Esophagus muscularis mucosa (tissue), 4 donors: Measurements from ENCODE around the gene CHAF1A. TPM values are rescaled to one million over a fixed set of nuclear protein-coding genes. Genes with fewer than 3 reads are reported as not detected.
A peak's percentile ranks its signal among the peaks of the same experiment; 100 is the strongest.

ENCODE experiments used
- DNase-seq: peaks from one replicate; pipeline ENCODE4 v3.0.0-alpha.2; 2017; ENCODE audit errors: extremely low spot score
- H3K27ac ChIP-seq, 4 donors: fragments of 200-600 bp; sonication (generic); replicated peaks in 1 of 4; 1 replicate in 3 of 4; 2 replicates in 1 of 4; pipeline ENCODE4 v1.5.1; 2016 to 2019; ENCODE audit warnings: mild to moderate bottlenecking in 1 of 4
- H3K27me3 ChIP-seq, 4 donors: fragments of 200-600 bp; sonication (generic); one replicate each; pipeline versions ENCODE4 v1.5.1 to v1.6.0; 2016 to 2019
- H3K36me3 ChIP-seq, 4 donors: fragments of 200-600 bp; sonication (generic); one replicate each; pipeline ENCODE4 v1.5.1; 2016 to 2019
- H3K4me1 ChIP-seq, 4 donors: fragments of 200-600 bp; sonication (generic); one replicate each; pipeline ENCODE4 v1.5.1; 2016 to 2019
- H3K4me3 ChIP-seq, 4 donors: fragments of 200-600 bp; sonication (generic); 1 replicate in 2 of 4; 2 replicates in 2 of 4; pipeline ENCODE4 v1.5.1; 2016 to 2019; ENCODE audit warnings: mild to moderate bottlenecking in 4 of 4, moderate library complexity in 1 of 4
- H3K9me3 ChIP-seq, 4 donors: fragments of 200-600 bp; sonication (generic); 1 replicate in 3 of 4; 2 replicates in 1 of 4; pipeline ENCODE4 v1.5.1; 2016 to 2019
- CTCF ChIP-seq, 3 experiments: fragments of 200-600 bp in 2 of 3; fragments of 450-650 bp in 1 of 3; sonication (generic) in 2 of 3; IDR thresholded peaks; one replicate each; pipeline ENCODE4 v1.5.1; 2017 to 2019; ENCODE audit warnings: antibody characterized with exemption in 3 of 3, mild to moderate bottlenecking in 2 of 3, moderate library complexity in 1 of 3
- EP300 ChIP-seq: sonication (generic); formaldehyde crosslinking; IDR thresholded peaks from one replicate; pipeline ENCODE4 v1.6.1; 2017; ENCODE audit warnings: antibody characterized with exemption
- POLR2A ChIP-seq: fragments of 450-650 bp; IDR thresholded peaks from one replicate; pipeline ENCODE4 v1.6.1; 2017; ENCODE audit warnings: antibody characterized with exemption, moderate library complexity, mild to moderate bottlenecking, low read depth
- POLR2AphosphoS5 ChIP-seq, 2 donors: sonication (generic); formaldehyde crosslinking; IDR thresholded peaks; one replicate each; pipeline ENCODE4 v1.6.1; 2017; ENCODE audit warnings: antibody characterized with exemption in 2 of 2
- WGBS: methylation state at CpG from one replicate; pipeline ENCODE4 v1.1.5; 2018; 5-methylcytosine and 5-hydroxymethylcytosine counted together
- intact Hi-C: fragments of 100-400 bp; cut with DNase I; formaldehyde crosslinking; loops from one replicate; pipeline ENCODE4 v1.15.1; 2023
- total RNA-seq, 4 donors: library from RNA; depleted of rRNA; stranded (reverse); fragments of >200 nt; gene quantifications; one replicate each; pipeline versions ENCODE4 v1.1.0 to v1.2.1, GENCODE V29; 2016

CHAF1A gene
- total RNA-seq, 4 donors from 2014 or later: 4.6 to 14.6 (median 7.6) TPM

DNA sequence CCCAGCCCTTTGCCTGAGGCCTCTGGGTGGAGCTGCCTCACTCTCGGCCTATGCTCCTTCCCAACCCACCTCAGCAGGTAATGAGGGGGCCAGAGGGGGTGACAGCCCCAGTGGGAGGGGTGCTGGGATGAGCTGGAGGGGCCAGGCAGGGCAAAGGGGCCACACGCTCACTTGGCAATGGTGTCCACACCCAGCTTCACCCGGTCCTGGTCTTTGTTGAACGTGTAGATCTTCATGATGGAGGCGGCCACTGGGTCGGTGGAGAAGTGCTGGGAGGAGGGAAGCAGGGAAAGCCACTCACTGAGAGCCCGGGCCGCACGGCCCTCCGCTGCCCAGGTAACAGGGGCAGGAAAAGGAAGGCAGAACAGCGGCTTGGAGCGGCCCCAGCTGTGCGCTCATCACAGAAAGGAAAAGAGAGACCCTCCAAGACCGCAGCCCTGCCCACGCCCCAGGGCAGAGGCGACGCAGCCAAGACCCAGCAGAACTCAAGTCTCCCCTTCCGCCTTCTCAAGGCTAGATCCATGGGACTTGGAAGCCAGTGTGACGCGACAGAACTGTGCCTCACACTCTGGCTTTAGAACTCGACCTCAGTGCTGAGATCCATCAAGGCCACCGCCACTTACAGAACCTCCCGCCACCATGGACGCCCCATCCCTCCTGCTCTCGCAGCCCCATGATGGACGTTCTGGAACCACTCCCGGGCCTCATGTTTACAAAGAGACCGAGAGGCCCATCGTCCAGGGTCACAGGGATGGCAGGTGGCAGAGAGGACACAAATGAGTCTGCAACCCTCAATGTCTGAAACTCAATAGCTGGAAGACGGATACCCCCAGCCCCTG, 45.9 kb downstream of the CHAF1A start:
- no peak for TF ChIP-seq POLR2A
- no peak for TF ChIP-seq POLR2AphosphoS5 (IDR thresholded peaks at IDR 0.05)
- no peak for TF ChIP-seq EP300
- no peak for TF ChIP-seq CTCF (IDR thresholded peaks at IDR 0.05)
- Histone ChIP-seq H3K4me3 (no peak overlapping the region), H3K4me1 (peaks cover 0 to 34% (median 23%) of the 10 kb centered on the region in 4 donors), H3K27me3 (no peaks in the 10 kb centered on the region), H3K9me3 (no peaks in the 10 kb centered on the region), H3K36me3 (peaks cover 63 to 96% (median 90%) of the 10 kb centered on the region in 4 donors), H3K27ac (peak overlapping the region; percentile 69 to 87 (median 84))
- no peak for DNase-seq
- WGBS: 85% methylated on average over 20 of the region's 30 CpGs
- intact Hi-C loops: no loop called here

- intact Hi-C loops: no loop called here
- TF ChIP-seq CTCF (IDR thresholded peaks at IDR 0.05) (peak in 2 of 3 experiments; percentile 13 to 33), POLR2AphosphoS5 (IDR thresholded peaks at IDR 0.05) (peak; percentile 34 to 60), POLR2A (no peak), EP300 (peak; percentile 75)
- Histone ChIP-seq H3K4me3 (no peak overlapping the region), H3K4me1 (peaks cover 0 to 40% (median 24%) of the 10 kb centered on the region in 4 donors), H3K9me3 (no peaks in the 10 kb centered on the region), H3K27me3 (no peaks in the 10 kb centered on the region), H3K36me3 (peaks cover 68 to 100% (median 94%) of the 10 kb centered on the region in 4 donors), H3K27ac (peak overlapping the region; percentile 69 to 87 (median 84))
- 26% methylated on average over 10 of the region's 24 CpGs for WGBS
- no peak for DNase-seq
These were observed 46.7 kb downstream of the CHAF1A start for GRCh38 chr19:4449022-4449638.

DNA sequence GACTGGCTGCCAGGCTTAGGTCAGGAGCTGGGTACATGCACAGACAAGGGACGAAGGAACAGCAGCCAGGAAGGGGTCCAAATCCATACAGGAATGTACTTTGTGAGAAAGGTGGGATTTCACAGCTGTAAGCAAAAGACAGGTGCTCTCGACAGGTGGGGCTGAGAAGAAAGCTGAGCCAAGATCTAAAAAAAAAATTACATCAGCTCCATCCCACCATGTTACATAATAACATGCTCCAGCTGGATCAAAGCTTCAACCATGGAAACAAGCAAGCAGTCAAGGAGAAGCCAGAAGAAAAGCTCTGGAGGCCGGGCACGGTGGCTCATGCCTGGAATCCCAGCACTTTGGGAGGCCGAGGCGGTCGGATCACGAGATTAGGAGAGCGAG, 47.2 kb downstream of the CHAF1A start:
- Histone ChIP-seq H3K27me3 (no peaks in the 10 kb centered on the region), H3K9me3 (no peaks in the 10 kb centered on the region), H3K36me3 (peaks cover 68 to 100% (median 89%) of the 10 kb centered on the region in 4 donors), H3K4me3 (no peak overlapping the region), H3K27ac (peak overlapping the region; percentile 69 to 87 (median 84)), H3K4me1 (peaks cover 2 to 45% (median 29%) of the 10 kb centered on the region in 4 donors)
- 68% methylated on average over 9 of the region's 9 CpGs for WGBS
- intact Hi-C loops: no loop called here
- no peak for DNase-seq
- TF ChIP-seq CTCF (IDR thresholded peaks at IDR 0.05): no peak
- no peak for TF ChIP-seq POLR2AphosphoS5 (IDR thresholded peaks at IDR 0.05)
- TF ChIP-seq POLR2A: no peak
- TF ChIP-seq EP300: no peak

DNA sequence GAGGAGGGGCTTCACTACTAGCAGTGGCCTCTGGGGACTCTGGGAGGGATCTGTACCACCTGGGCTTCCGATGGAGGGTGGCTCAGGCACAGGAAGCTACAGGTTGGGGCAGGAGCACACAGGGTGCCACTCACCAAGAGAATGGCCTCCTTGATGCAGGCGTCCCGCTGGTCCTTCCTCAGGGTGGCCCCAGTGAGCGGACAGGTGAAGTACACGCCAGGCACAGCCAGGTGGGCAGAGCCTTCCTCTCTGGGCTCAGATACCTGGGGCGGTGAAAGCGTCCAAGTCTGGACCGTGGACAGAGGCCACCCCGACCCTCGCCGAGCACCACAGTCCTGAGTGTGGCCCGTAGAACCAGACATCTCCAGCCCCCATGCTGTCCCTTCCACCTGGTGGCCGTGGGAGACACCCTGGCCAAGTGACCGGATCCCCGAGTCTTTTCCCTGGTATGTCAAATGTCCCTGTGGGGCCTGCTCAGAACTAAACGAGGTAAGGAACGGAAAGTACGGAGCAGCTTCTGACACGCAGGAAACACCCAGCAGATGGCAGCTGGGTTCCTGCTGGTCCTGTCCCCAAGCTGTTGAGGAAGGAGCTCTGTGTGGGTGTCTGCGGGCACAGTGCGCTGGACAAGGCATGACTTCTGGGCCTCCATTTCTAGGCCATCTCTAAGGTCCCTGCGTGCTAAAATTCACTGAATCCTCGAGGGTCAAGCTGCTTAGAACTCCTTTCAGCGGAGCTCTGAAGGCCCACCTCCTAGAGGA, 50.0 kb downstream of the CHAF1A start:
- TF ChIP-seq POLR2A (no peak), EP300 (no peak), POLR2AphosphoS5 (IDR thresholded peaks at IDR 0.05) (no peak), CTCF (IDR thresholded peaks at IDR 0.05) (no peak)
- H3K27ac ChIP-seq: peak overlapping the region in 1 of 4 donors; percentile 39
- H3K27me3 ChIP-seq: no peaks in the 10 kb centered on the region
- no peak for DNase-seq
- peaks cover 22 to 69% (median 54%) of the 10 kb centered on the region in 4 donors for H3K4me1 ChIP-seq
- H3K4me3 ChIP-seq: no peak overlapping the region
- intact Hi-C loops: no loop called here
- 81% methylated on average over 20 of the region's 24 CpGs for WGBS
- H3K9me3 ChIP-seq: no peaks in the 10 kb centered on the region
- peaks cover 43 to 75% (median 61%) of the 10 kb centered on the region in 4 donors for H3K36me3 ChIP-seq
